ENCODE data around the gene CDH23.

The CDH23 gene

DNA sequence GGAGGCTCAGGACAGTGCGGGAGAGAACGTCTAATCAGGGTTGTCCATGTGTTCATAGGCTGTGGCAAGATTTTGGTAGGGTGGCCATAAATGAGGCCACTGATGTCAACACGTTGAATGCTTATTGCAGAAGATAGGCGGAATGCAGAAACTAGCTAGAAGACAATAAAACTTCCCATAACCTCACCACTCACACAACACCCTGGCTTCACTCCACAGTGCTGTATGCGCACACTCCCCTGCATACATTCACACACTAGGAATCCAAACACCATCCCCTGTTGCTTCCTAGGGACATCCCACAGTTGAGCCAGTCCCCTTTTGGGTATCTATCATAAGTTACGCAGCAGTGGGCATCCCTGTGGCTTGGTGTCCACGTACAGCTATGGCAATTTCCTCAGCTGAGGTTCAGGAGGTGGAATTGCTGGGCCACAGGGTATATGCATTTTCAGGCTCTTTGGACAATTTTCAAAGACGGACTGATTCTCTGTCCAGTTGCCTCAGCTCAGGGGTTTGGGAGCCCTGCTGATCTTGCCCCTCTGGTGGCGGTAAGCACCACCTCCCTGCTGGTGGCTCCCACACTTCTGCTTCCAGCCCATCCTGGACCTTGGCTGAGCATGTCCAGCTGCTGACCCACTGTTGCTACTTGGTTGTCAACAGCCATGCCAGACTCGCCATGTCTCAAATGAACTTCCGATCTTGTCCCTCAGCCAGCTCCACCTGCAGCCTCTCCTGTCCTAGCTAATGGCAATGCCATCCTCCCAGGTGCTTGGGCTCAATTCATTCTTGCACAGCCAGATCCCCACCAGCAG lies 36.4 kb downstream of the CDH23 start:
- Histone ChIP-seq H3K27me3 (ENCODE audit: control insufficient read depth, insufficient read depth, low read length) (no peaks in the 10 kb centered on the region), H3K9ac (ENCODE audit: low read length) (no peak overlapping the region), H3K27ac (ENCODE audit: low read depth, low read length) (no peak overlapping the region), H3K4me3 (ENCODE audit: low read length) (no peak overlapping the region), H3K36me3 (ENCODE audit: control insufficient read depth, insufficient read depth, low read length) (no peaks in the 10 kb centered on the region), H3K4me1 (ENCODE audit: control insufficient read depth, insufficient read depth, low read length) (no peaks in the 10 kb centered on the region)

DNA sequence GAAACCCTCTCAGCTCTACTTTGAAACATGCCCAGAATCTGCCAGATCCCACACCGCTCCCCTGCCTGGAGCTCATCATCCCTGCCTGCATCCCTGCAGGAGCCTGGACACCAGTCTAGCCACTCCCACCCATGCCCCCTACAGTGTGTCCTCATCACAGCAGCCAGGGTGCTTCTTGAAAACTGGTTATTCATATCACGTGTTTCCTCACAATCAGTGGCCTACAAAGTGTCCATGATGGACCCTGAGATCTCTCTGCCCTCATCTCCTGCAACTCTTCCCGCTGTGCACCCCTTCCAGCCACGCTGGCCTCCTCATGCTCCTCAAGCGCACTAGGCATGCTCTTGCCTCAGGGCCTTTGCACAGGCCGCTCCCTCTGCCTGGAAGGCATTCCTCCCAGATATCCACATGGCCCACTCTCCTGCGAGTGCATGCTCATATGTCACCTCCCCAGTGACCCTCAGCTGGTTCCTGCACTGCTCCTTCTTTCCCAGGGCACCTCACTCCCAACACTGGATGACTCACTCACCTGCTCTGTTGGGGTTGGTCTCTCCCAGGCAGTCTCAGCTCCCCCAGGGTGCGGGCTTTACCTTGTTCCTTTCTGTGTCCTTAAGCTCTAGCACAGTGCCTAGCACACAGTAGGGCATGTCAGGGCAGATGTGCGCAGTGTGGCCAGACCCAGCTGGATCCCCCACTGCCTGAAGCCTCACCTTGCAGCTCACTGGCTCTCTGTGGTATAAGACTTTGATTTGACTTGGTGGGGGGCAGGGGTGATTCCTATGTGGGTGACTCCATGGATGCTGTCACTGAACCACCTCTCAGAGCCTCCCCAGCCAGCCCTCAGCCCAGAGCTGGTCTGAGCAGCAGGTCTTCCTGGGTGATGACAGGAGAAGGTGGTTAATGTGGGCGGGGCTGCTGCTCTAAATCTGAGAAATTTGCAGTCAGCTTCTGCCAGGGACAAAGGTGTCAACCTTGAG lies 37.3 kb downstream of the CDH23 start:
- H3K4me1 ChIP-seq (ENCODE audit: control insufficient read depth, insufficient read depth, low read length), result no peaks in the 10 kb centered on the region
- no peak overlapping the region for H3K9ac ChIP-seq (ENCODE audit: low read length)
- no peaks in the 10 kb centered on the region for H3K27me3 ChIP-seq (ENCODE audit: control insufficient read depth, insufficient read depth, low read length)
- no peak overlapping the region for H3K27ac ChIP-seq (ENCODE audit: low read depth, low read length)
- no peaks in the 10 kb centered on the region for H3K36me3 ChIP-seq (ENCODE audit: control insufficient read depth, insufficient read depth, low read length)
- no peak overlapping the region for H3K4me3 ChIP-seq (ENCODE audit: low read length)

DNA sequence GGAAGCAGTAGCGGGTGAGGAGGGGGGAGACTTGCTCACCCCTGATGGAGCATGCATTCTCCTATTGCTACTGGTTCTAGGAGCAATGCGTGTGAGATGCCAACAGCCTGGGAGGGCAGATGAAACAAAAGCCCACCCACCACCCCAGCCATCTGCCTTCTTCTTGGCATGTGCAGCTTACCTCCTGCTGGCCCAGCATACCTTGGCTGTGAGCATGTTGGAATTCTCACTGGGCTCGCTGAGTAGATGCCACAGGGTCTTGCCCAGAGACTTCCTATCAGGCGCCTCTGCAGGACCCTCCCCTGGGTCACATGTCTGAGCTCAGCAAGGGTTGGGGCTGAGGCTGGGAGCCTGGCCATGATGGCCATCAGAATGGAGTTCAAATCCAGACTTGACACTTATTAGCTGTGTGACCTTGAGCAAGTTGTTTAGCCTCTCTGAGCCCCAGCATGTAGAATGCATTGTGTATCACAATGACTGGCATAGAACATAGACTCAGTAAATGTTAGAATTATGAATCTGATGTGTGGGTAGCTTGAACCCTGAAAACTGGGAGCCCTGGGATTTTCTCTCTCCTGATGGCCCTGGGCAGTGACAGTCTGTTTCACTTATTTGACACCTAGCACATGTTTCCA lies 38.2 kb downstream of the CDH23 start:
- Histone ChIP-seq H3K27ac (ENCODE audit: low read depth, low read length) (no peak overlapping the region), H3K27me3 (ENCODE audit: control insufficient read depth, insufficient read depth, low read length) (no peaks in the 10 kb centered on the region), H3K4me3 (ENCODE audit: low read length) (no peak overlapping the region), H3K36me3 (ENCODE audit: control insufficient read depth, insufficient read depth, low read length) (no peaks in the 10 kb centered on the region), H3K4me1 (ENCODE audit: control insufficient read depth, insufficient read depth, low read length) (no peaks in the 10 kb centered on the region), H3K9ac (ENCODE audit: low read length) (no peak overlapping the region)

DNA sequence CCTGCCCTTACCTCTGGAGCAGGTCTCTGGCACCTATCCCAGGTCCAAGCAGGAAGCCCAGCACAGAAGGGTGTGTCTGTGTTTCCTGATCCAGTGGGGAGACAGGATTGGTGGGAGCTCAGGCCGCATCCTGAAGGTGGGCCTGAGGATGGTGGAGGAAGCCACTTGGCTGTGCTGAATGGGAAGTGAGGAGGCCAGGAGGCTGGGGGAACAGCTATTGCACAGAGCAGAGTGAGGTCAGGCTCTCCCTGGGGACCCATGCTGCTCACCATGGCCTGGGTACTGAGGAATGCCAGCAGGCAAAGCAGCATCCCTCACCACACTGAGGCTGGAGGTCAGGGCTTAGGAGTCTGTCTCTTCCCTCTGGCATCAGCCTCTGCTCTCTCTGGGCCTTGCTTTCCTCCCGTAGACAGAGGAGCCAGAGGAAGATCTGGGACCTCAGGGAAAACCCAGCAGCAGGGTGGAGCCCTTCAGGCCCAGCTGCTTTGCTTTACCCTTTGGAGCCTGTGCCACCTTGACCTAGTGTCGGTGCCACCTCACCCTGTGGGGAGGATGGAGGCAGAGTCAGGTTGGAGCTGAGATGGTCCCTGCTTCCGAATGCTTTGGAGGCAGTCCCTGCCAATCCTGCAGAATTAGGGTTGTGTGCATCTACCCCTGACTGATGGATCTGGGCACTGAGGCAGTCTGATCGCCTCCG lies 39.0 kb downstream of the CDH23 start:
- Histone ChIP-seq H3K4me1 (ENCODE audit: control insufficient read depth, insufficient read depth, low read length) (no peaks in the 10 kb centered on the region), H3K36me3 (ENCODE audit: control insufficient read depth, insufficient read depth, low read length) (no peaks in the 10 kb centered on the region), H3K4me3 (ENCODE audit: low read length) (no peak overlapping the region), H3K9ac (ENCODE audit: low read length) (no peak overlapping the region), H3K27ac (ENCODE audit: low read depth, low read length) (no peak overlapping the region), H3K27me3 (ENCODE audit: control insufficient read depth, insufficient read depth, low read length) (no peaks in the 10 kb centered on the region)

DNA sequence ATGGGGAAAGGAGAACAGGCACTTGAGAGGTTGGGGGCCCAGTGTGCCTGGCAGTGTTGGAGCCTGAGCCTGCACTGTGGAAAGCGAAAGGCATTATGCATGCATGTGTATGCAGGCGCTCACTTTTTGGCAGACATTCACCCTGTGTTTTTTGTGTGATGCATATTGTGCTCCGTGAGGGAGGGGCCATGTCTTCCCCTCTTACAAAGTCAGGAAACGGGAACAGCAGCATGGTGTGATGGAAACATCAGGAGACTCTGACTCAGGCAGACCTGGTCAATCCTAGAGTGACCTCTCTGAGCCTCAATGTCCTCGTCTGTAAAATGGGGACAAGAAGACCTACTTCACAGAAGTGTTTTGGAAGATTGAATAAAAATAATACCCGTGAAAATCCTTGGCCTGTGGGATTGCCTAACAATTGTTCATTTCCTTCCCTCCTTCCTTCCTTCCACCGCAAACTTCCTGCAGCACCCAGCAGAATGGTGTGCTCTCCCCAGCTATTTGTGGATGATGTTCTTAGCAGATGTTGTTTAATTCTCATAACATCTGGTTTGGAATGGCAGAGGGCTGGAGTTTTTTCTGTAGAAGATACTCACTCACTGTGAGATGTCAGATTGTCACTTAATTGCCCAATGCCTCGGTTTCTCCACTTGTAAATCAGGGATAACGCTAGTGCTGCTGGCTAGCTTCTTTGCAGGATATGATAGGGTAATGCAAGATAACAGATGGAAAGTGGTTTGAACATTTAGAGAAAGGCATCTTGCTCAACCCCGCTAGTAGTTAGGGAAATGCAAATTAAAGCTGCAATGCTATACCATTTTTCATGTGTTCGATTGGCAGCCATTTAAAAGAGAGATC lies 39.8 kb downstream of the CDH23 start:
- H3K27ac ChIP-seq (ENCODE audit: low read depth, low read length), result no peak overlapping the region

DNA sequence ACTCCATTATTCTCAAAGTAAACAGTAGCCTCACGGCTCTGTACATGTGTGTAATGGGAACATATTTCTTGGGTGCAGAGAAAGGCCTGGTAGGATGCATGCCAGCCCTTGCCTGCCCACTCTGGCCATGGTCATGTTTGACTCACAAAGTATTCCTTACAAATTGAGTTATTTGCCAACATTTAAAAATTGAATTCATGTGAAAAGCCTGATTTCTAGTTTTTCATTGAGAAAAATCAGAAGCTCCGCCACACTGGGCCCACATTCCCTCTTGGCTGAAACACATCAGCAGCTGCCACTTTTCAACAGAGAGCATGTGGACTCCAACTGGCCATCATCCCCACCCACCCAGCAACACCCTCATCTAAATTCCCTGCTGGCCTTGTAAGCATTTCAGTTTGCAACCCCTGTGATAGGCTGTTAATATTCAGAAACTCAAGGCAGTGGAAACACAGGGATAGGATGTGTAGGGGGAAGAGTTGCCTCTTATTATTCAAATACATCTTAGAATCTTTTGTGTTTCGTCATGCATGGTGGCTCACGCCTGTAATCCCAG lies 40.9 kb downstream of the CDH23 start:
- H3K27ac ChIP-seq (ENCODE audit: low read depth, low read length), result no peak overlapping the region
- no peaks in the 10 kb centered on the region for H3K4me1 ChIP-seq (ENCODE audit: control insufficient read depth, insufficient read depth, low read length)
- H3K9ac ChIP-seq (ENCODE audit: low read length), result no peak overlapping the region
- no peak overlapping the region for H3K4me3 ChIP-seq (ENCODE audit: low read length)
- H3K36me3 ChIP-seq (ENCODE audit: control insufficient read depth, insufficient read depth, low read length), result no peaks in the 10 kb centered on the region
- no peaks in the 10 kb centered on the region for H3K27me3 ChIP-seq (ENCODE audit: control insufficient read depth, insufficient read depth, low read length)

More for the DNA sequence above, 39.8 kb downstream of the CDH23 start:
- no peaks in the 10 kb centered on the region for H3K27me3 ChIP-seq (ENCODE audit: control insufficient read depth, insufficient read depth, low read length)
- no peaks in the 10 kb centered on the region for H3K36me3 ChIP-seq (ENCODE audit: control insufficient read depth, insufficient read depth, low read length)
- H3K9ac ChIP-seq (ENCODE audit: low read length), result no peak overlapping the region
- no peaks in the 10 kb centered on the region for H3K4me1 ChIP-seq (ENCODE audit: control insufficient read depth, insufficient read depth, low read length)
- no peak overlapping the region for H3K4me3 ChIP-seq (ENCODE audit: low read length)

DNA sequence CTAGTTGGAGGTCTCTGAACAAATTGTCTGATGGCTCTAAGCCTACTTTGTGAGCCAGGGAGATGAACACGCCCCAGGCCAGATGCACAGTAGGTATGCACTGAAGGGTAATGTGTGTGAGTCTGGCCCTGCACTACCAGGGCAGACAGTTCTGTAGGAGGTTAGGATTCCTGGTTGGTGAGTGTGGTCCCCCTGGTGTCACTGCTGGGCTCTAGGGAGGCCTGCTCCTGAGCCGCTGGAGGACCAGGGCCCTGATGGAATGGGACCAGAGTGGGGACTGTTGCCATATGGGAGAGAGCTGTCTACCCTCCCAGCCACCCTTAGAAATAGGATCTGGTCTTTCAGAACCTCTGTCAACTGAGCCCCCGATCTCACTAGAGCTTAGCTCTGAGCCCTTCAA lies 42.0 kb downstream of the CDH23 start:
- Histone ChIP-seq H3K4me1 (ENCODE audit: control insufficient read depth, insufficient read depth, low read length) (no peaks in the 10 kb centered on the region), H3K9ac (ENCODE audit: low read length) (no peak overlapping the region), H3K4me3 (ENCODE audit: low read length) (no peak overlapping the region), H3K27ac (ENCODE audit: low read depth, low read length) (no peak overlapping the region), H3K27me3 (ENCODE audit: control insufficient read depth, insufficient read depth, low read length) (no peaks in the 10 kb centered on the region), H3K36me3 (ENCODE audit: control insufficient read depth, insufficient read depth, low read length) (no peaks in the 10 kb centered on the region)

DNA sequence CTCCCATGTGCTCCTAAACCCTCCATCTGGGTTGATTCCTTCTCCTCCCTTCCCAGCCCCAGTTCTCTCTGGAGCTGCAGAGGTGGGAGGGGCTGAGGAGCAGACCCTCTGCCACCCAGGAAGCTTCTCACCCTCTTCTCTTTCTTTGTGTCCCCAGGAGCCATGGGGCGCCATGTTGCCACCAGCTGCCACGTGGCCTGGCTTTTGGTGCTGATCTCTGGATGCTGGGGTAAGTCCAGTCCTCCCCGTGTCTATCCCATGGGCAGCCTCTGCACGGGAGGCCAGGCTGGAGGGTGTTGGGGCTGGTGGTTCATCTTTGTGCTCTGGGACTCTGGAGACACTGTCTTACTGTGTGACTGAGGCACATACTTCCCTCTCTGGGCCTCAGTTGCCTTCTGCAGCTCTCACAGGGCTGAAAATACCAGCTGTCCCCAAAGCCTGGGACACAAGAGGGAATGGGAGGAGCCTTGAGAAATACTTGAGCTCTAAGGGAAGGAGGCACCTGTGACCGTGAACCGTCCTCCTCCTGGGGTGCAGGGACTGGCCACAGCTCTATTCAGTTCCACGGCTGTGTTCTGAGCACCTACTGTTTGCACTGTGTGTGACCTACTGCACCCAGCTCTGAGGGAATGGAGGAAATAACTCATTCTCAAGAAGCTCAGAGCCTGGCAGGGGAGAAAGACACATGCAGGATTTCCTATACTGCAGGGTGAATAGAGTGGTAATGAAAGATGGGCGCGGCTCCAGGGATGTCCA lies 43.1 kb downstream of the CDH23 start:
- no peak overlapping the region for H3K4me3 ChIP-seq (ENCODE audit: low read length)

DNA sequence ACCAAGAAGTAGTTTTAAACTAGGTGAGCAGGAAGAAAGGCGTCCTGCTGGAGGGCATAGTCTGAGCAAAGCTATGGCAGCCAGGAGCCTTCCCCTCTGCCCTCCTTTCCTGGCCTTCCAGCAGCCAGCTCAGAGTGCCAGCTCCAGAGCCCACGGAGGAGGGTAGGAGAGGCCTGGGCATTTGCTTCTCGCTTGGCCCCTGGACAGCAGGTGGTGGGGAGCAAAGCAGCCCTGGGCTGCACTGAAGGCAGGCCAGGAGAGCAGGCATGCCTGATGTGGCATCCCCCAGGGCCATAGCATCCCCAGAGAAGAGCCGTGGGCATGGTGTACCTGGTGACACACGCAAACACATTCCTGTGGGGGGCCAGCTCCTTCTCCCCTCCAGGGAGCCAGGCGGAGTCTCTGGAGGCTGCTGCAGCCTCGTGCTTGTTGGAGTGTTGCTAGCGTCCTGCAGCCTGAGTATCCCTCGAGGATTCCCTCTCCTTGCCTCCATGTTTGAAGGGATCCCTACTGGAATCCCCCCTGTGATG lies 43.9 kb downstream of the CDH23 start:
- Histone ChIP-seq H3K27ac (ENCODE audit: low read depth, low read length) (no peak overlapping the region), H3K4me3 (ENCODE audit: low read length) (no peak overlapping the region), H3K36me3 (ENCODE audit: control insufficient read depth, insufficient read depth, low read length) (no peaks in the 10 kb centered on the region), H3K9ac (ENCODE audit: low read length) (no peak overlapping the region), H3K27me3 (ENCODE audit: control insufficient read depth, insufficient read depth, low read length) (no peaks in the 10 kb centered on the region), H3K4me1 (ENCODE audit: control insufficient read depth, insufficient read depth, low read length) (no peaks in the 10 kb centered on the region)

More for the DNA sequence above, 43.1 kb downstream of the CDH23 start:
- H3K36me3 ChIP-seq (ENCODE audit: control insufficient read depth, insufficient read depth, low read length), result no peaks in the 10 kb centered on the region
- no peak overlapping the region for H3K27ac ChIP-seq (ENCODE audit: low read depth, low read length)
- no peaks in the 10 kb centered on the region for H3K4me1 ChIP-seq (ENCODE audit: control insufficient read depth, insufficient read depth, low read length)
- no peaks in the 10 kb centered on the region for H3K27me3 ChIP-seq (ENCODE audit: control insufficient read depth, insufficient read depth, low read length)
- H3K9ac ChIP-seq (ENCODE audit: low read length), result no peak overlapping the region

DNA sequence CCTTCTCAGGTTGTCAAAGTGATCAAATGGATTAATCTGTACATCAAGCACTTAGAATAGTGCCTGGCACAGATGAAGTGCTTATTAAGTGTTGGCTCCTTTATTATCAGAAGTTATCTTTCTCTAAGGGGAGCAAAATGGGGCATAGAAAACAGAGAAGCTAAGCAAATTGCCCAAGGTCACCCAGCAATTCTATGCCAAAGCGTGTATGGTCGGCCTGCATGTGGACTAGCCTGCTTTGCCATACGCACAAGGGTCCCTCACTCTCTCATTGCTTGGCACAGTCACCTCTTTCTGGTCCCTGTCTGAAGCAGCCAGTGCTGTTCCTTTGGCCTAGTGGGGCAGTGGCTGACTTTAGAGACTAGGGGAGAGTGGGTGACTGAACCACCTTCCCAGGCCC lies 45.3 kb downstream of the CDH23 start:
- Histone ChIP-seq H3K9ac (ENCODE audit: low read length) (no peak overlapping the region), H3K4me1 (ENCODE audit: control insufficient read depth, insufficient read depth, low read length) (no peaks in the 10 kb centered on the region), H3K27me3 (ENCODE audit: control insufficient read depth, insufficient read depth, low read length) (no peaks in the 10 kb centered on the region), H3K36me3 (ENCODE audit: control insufficient read depth, insufficient read depth, low read length) (no peaks in the 10 kb centered on the region), H3K27ac (ENCODE audit: low read depth, low read length) (no peak overlapping the region), H3K4me3 (ENCODE audit: low read length) (no peak overlapping the region)
